ENCODE results near the gene PSMD12. TPM values are rescaled to one million over a fixed set of nuclear protein-coding genes. Genes with fewer than 3 reads are reported as not detected.

PSMD12 gene
- total RNA-seq, 4 donors from 2014 or later: 17.0 to 18.3 (median 18.1) TPM

DNA sequence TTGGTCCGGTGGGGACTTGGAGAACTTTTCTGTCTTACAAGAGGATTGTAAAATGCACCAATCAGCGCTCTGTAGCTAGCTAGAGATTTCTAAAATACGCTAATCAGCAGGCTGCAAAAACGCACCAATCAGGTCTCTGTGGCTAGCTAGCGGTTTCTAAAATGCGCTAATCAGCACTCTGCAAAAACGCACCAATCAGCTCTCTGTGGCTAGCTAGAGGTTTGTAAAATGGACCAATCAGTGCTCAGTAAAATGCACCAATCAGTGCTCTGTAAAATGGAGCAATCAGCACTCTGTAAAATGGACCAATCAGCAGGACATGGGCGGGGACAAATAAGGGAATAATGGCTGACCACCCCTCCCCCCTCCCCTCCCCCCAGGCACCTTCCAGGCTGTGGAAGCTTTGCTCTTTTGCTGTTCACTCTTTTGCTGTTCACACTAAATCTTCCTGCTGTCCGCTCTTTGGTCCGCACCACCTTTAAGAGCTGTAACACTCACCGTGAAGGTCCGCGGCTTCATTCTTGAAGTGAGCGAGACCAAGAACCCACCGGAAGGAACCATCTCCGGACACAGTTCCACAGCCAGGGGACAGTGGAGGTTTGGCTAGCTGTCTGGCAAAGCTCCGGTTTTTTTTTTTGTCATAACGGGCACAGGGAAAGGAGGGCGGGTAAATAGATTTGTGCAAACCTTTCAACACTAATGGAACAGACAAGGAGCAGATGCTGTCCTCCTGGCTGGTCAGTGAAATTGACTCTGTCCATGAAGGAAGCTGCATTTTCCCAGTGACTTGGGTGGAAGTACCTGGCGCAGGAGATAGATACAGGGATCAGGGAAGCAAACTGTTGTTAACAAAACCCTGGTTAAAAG, 19.0 kb upstream of the PSMD12 start:
- no peak for DNase-seq (ENCODE audit: low spot score in 2 of 2)
- no peak for TF ChIP-seq POLR2A (IDR thresholded peaks at IDR 0.05)
- TF ChIP-seq, protein P1, sequence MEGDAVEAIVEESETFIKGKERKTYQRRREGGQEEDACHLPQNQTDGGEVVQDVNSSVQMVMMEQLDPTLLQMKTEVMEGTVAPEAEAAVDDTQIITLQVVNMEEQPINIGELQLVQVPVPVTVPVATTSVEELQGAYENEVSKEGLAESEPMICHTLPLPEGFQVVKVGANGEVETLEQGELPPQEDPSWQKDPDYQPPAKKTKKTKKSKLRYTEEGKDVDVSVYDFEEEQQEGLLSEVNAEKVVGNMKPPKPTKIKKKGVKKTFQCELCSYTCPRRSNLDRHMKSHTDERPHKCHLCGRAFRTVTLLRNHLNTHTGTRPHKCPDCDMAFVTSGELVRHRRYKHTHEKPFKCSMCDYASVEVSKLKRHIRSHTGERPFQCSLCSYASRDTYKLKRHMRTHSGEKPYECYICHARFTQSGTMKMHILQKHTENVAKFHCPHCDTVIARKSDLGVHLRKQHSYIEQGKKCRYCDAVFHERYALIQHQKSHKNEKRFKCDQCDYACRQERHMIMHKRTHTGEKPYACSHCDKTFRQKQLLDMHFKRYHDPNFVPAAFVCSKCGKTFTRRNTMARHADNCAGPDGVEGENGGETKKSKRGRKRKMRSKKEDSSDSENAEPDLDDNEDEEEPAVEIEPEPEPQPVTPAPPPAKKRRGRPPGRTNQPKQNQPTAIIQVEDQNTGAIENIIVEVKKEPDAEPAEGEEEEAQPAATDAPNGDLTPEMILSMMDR (IDR thresholded peaks at IDR 0.05): no peak
- 93 to 97% methylated on average over 20 of the region's 20 CpGs for WGBS, 2 donors
- H3K4me3 ChIP-seq (ENCODE audit: low read depth, poor library complexity, severe bottlenecking): no peak overlapping the region
- intact Hi-C loops (cut with DNase I; ENCODE audit: low total_unique reads): no loop called here

DNA sequence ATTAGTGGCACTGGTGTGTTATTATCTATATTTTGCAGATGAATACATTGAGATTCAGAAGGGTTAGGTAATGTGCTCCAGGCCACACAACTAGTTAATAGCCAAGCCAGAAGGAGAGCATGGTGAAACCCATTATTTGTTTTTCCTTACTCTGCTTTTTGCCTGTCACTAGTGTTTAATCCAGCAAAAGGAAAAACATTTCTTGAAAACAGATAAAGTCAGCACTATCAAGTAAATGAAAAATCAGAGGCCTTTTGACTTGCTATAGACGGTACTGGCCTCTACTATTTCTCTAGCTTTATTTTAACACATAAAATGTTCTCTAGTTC, 15.5 kb upstream of the PSMD12 start:
- TF ChIP-seq POLR2A (IDR thresholded peaks at IDR 0.05): no peak
- TF ChIP-seq, protein P1 (IDR thresholded peaks at IDR 0.05): no peak
- no peak overlapping the region for H3K4me3 ChIP-seq (ENCODE audit: low read depth, poor library complexity, severe bottlenecking)
- intact Hi-C loops (cut with DNase I; ENCODE audit: low total_unique reads): no loop called here
- 78 to 81% methylated on average over 1 of the region's 1 CpG for WGBS, 2 donors
- no peak for DNase-seq (ENCODE audit: low spot score in 2 of 2)

DNA sequence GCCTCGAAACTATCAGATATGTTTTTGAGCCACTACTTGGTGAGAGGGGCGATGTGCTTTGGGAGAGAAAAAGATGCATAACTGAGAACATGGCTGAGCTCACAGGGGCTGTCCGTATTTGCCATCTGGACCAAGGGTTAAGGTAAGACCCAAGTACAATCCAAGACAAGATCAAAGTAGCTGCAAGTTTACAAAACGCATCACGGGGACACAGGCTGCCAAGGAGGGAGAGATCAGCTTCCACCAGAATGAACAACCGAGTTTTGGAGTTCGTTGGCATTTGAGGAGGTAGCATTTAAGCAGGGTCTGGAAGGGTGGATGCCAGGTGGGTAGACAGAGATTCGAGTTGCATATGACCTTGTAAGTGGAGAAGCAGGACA, 12.9 kb upstream of the PSMD12 start:
- DNase-seq (ENCODE audit: low spot score in 2 of 2): no peak
- intact Hi-C loops (cut with DNase I; ENCODE audit: low total_unique reads): loop anchor here (5.0 to 10.0 kb wide), 2 partner anchors 313 to 664 kb away; no protein-coding TSS in a partner anchor
- WGBS, 2 donors: 64 to 68% methylated on average over 8 of the region's 8 CpGs
- no peak overlapping the region for H3K4me3 ChIP-seq (ENCODE audit: low read depth, poor library complexity, severe bottlenecking)
- TF ChIP-seq POLR2A (IDR thresholded peaks at IDR 0.05): no peak
- TF ChIP-seq, protein P1 (IDR thresholded peaks at IDR 0.05): no peak

DNA sequence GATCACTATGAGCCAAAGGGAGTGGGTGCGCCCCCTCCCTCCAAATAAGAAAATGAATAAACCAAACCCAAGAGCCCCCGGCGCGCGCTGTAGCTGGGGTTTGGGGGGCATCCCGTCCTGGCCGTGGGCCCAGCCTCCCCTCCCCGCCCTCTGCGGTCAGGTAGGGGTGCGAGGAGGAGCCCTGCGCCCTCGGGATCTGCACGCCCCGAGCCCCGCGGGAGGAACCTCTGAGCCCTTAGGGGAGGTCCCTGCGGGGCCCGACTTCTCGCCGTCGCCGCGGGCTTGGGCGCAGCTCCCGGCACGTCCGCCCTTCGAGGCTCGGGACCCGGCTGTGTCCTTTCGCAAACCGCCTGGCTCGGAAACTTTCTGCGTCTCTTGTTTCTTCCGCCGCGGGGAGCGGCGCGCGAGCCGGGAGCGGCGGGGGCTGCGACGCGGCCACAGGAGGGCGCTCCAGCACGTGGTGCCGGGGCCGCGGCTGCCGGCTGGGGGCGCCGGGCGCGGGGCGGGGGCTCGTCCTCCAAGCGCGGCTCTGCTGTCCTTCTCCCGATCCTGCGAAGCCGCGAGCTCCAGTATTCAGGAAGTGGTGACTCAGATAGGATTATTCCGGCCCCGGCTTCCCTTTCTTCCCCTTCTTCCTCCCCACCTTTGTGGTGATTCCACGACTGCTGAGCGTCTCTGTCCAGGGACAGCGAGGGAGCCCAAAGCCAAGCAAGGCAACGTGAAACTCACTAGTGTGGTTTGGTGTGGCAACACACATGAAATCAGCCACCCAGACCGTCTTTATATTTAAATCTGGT, 12.3 kb upstream of the PSMD12 start:
- 0 to 1% methylated on average over 44 to 69 of the region's 72 CpGs for WGBS, 2 donors
- TF ChIP-seq, protein P1 (IDR thresholded peaks at IDR 0.05): no peak
- TF ChIP-seq POLR2A (IDR thresholded peaks at IDR 0.05): no peak
- peak overlapping the region; percentile 70 for H3K4me3 ChIP-seq (ENCODE audit: low read depth, poor library complexity, severe bottlenecking)
- intact Hi-C loops (cut with DNase I; ENCODE audit: low total_unique reads): loop anchor here (5.0 to 10.0 kb wide), 2 partner anchors 314 to 664 kb away; no protein-coding TSS in a partner anchor
- peak; percentile 47 to 94 for DNase-seq (ENCODE audit: low spot score in 2 of 2)

DNA sequence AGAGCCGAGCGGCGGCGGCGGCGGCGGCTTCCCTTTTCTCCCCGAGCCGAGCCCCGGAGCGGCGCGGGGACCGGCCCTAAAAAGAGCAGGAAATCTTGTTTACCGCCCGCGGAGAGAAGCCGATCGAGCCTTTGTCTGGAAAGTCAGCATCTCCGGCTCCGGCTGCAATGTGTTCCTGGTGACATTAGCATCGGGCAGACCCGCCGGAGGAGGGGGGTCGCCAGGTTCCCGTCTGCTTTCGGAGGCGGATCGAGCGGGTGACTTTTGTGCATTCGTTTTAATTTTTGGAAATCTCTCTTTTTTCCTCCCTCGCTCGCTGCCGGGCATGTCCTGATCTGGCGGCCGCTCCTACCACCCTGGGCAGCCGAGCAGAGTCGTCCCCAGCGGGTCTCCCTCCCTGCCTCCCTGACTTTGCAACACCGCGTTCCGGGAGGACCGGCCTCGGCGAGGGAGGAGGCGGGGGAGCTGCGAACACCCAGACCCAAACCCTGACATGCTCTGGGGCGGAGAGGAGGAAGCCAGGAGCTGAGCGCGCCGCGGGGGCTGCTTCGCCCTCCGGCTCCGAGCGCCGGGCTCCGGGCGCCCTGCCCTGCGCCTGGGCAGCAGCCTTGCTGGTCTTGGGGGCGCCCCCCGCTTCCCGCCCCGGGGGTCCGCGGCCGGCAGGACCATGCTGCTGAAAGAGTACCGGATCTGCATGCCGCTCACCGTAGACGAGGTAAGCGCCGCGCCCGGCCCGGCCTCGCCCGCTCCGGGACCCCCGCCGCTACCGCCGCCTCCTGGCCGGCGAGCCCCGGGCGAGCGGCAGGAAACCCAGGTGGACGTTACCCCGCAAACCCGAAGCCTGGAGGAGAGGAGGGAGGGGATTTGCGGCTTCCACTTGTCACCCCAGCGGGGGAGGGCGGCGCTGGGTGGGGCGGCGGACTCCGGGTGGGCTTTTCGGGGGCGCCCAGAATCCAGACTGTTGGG, 11.4 kb upstream of the PSMD12 start:
- WGBS, 2 donors: 0% methylated on average over 43 to 50 of the region's 100 CpGs
- peak; percentile 25 to 91 for DNase-seq (ENCODE audit: low spot score in 2 of 2)
- peak overlapping the region; percentile 70 for H3K4me3 ChIP-seq (ENCODE audit: low read depth, poor library complexity, severe bottlenecking)
- TF ChIP-seq POLR2A (IDR thresholded peaks at IDR 0.05): no peak
- TF ChIP-seq, protein P1 (IDR thresholded peaks at IDR 0.05): no peak
- intact Hi-C loops (cut with DNase I; ENCODE audit: low total_unique reads): loop anchor here (5.0 to 10.0 kb wide), 2 partner anchors 315 to 663 kb away; no protein-coding TSS in a partner anchor

All from lower leg skin (tissue), 4 donors.